ENCODE measurements around the gene EPB41L2.
A peak's percentile ranks its signal among the peaks of the same experiment; 100 is the strongest.
"Not testable (repeated sequence)": the region's sequence is repeated elsewhere in the genome, so short reads cannot be mapped to it uniquely, and the experiment has no call there.

EPB41L2 gene

GRCh38 chr6:130994319-130995097, 68.5 kb downstream of the EPB41L2 start:
- Mint-ChIP-seq H3K27ac (peak overlapping the region; percentile 91), H3K4me3 (no peak overlapping the region), H3K4me1 (peaks cover 46% of the 10 kb centered on the region), H3K36me3 (ENCODE audit: low read depth) (peaks cover 23% of the 10 kb centered on the region), H3K9me3 (peaks cover 5% of the 10 kb centered on the region), H3K27me3 (ENCODE audit: low read depth, poor library complexity) (no peaks in the 10 kb centered on the region)
- DNase-seq, result no peak
- TF ChIP-seq CTCF (IDR thresholded peaks at IDR 0.05), result no peak

DNA sequence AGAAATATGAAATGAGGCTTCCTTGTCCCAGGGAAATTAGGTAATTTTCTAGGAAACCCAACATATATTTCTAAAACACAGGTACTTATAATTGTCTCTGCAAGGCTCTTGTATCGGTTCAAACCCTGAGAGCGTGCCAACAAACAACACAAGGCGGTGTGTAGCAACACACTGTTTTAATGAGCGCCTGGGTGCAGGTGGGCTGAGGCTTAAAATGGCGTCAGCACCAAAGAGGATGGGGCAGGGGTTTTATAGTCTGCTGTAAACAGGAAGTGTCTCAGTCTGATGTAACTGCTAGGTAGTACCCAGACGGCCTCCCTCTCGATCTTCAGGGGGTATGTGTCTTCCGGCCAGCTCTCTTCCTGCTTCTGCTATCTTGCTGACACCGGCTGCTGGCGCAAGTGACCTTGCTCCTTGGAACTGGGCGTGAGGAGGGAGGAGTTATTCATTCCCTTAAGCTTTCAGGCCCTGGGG, 69.7 kb downstream of the EPB41L2 start:
- H3K9me3 Mint-ChIP-seq, result peaks cover 5% of the 10 kb centered on the region
- no peak overlapping the region for H3K4me3 Mint-ChIP-seq
- DNase-seq, result no peak
- TF ChIP-seq CTCF (IDR thresholded peaks at IDR 0.05), result no peak
- H3K27me3 Mint-ChIP-seq (ENCODE audit: low read depth, poor library complexity), result no peaks in the 10 kb centered on the region
- H3K27ac Mint-ChIP-seq, result no peak overlapping the region
- H3K36me3 Mint-ChIP-seq (ENCODE audit: low read depth), result peaks cover 23% of the 10 kb centered on the region
- H3K4me1 Mint-ChIP-seq, result peaks cover 51% of the 10 kb centered on the region

GRCh38 chr6:130991422-130992137, 71.5 kb downstream of the EPB41L2 start:
- Mint-ChIP-seq H3K9me3 (peaks cover 10% of the 10 kb centered on the region), H3K4me1 (peaks cover 43% of the 10 kb centered on the region), H3K27me3 (ENCODE audit: low read depth, poor library complexity) (no peaks in the 10 kb centered on the region), H3K4me3 (no peak overlapping the region), H3K27ac (no peak overlapping the region), H3K36me3 (ENCODE audit: low read depth) (peaks cover 31% of the 10 kb centered on the region)
- TF ChIP-seq CTCF (IDR thresholded peaks at IDR 0.05), result no peak
- DNase-seq, result no peak

DNA sequence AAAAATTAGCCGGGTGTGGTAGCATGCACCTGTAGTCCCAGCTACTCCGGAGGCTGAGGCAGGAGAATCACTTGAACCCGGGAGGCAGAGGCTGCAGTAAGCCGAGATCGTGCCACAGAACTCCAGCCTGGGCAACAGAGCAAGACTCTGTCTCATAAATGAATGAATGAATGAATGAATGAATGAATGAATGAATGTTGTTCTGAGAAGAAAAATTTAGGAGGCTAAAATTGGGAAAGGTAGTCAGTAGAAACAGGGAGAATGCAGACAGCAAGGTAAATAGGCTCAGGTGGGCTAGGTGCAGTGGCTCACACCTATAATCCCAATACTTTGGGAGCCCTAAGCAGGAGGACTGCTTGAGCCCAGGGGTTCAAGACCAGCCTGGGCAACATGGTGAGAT, 75.5 kb downstream of the EPB41L2 start:
- H3K27me3 Mint-ChIP-seq (ENCODE audit: low read depth, poor library complexity); H3K4me3 Mint-ChIP-seq; H3K27ac Mint-ChIP-seq; DNase-seq: not testable (repeated sequence)
- H3K9me3 Mint-ChIP-seq, result peaks cover 23% of the 10 kb centered on the region
- H3K4me1 Mint-ChIP-seq, result peaks cover 14% of the 10 kb centered on the region
- peaks cover 37% of the 10 kb centered on the region for H3K36me3 Mint-ChIP-seq (ENCODE audit: low read depth)

DNA sequence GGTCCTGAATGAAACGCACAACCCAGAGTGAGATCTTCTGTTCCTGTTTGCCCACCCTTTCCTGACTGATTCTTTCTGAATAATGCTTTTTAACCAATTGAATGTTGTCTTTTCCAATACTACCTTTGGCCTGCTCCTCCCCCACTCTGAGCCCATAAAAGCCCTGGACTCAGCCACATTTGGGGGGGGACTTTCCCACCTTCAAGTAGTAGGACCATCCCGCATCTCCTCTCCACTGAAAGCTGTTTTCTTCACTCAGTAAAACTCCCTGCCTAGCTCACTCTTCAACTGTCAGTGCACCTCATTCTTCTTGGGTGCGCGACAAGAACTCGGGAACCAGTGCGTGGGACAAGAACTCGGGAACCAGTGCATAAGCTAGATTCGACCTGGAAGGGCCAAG, 77.9 kb downstream of the EPB41L2 start:
- Mint-ChIP-seq H3K4me3 (no peak overlapping the region), H3K9me3 (peaks cover 23% of the 10 kb centered on the region), H3K27ac (no peak overlapping the region), H3K4me1 (peaks cover 20% of the 10 kb centered on the region), H3K27me3 (ENCODE audit: low read depth, poor library complexity) (no peaks in the 10 kb centered on the region), H3K36me3 (ENCODE audit: low read depth) (peaks cover 28% of the 10 kb centered on the region)
- no peak for TF ChIP-seq CTCF (IDR thresholded peaks at IDR 0.05)
- no peak for DNase-seq

- no peak for TF ChIP-seq CTCF (IDR thresholded peaks at IDR 0.05)
- no peaks in the 10 kb centered on the region for H3K27me3 Mint-ChIP-seq (ENCODE audit: low read depth, poor library complexity)
- peaks cover 23% of the 10 kb centered on the region for H3K9me3 Mint-ChIP-seq
- no peak overlapping the region for H3K27ac Mint-ChIP-seq
- peaks cover 24% of the 10 kb centered on the region for H3K4me1 Mint-ChIP-seq
- H3K36me3 Mint-ChIP-seq (ENCODE audit: low read depth), result peaks cover 28% of the 10 kb centered on the region
- no peak overlapping the region for H3K4me3 Mint-ChIP-seq
- DNase-seq, result no peak
Measured at GRCh38 chr6:130982941-130983456, 80.0 kb downstream of the EPB41L2 start.

All from nephron progenitor cell (in vitro differentiated cells).